GM12874 (cell line): ENCODE data around the gene SLC4A3.

ENCODE experiments used
- CTCF ChIP-seq: IDR thresholded peaks from 2 replicates; pipeline ENCODE4 v1.5.1; 2011; ENCODE audit warnings: low read depth, mild to moderate bottlenecking, control low read depth, low read length, moderate library complexity; ENCODE audit not compliant: insufficient read depth

SLC4A3 gene

GRCh38 chr2:219609149-219609750, 18.2 kb upstream of the SLC4A3 start:
- TF ChIP-seq CTCF: no peak

GRCh38 chr2:219611306-219611705, 16.1 kb upstream of the SLC4A3 start:
- TF ChIP-seq CTCF: no peak

- TF ChIP-seq CTCF: no peak
Measured at GRCh38 chr2:219611866-219612576, 15.4 kb upstream of the SLC4A3 start.

- no peak for TF ChIP-seq CTCF
Measured at GRCh38 chr2:219612577-219613286, 14.7 kb upstream of the SLC4A3 start.

- no peak for TF ChIP-seq CTCF
Measured at GRCh38 chr2:219613461-219614070, 13.9 kb upstream of the SLC4A3 start.

GRCh38 chr2:219614076-219614860, 13.2 kb upstream of the SLC4A3 start:
- TF ChIP-seq CTCF: no peak
